ENCODE results near the gene TM4SF4. TPM values are rescaled to one million over a fixed set of nuclear protein-coding genes. Genes with fewer than 3 reads are reported as not detected.

Gene TM4SF4
- total RNA-seq, 1 donor from 2014 or later: not detected

GRCh38 chr3:149514471-149514870 lies 40.0 kb downstream of the TM4SF4 start:
- no peaks in the 10 kb centered on the region for H3K36me3 Mint-ChIP-seq (ENCODE audit: low read depth)
- H3K27me3 Mint-ChIP-seq (ENCODE audit: low read depth): no peaks in the 10 kb centered on the region
- no peak for DNase-seq (ENCODE audit: low read depth, low spot score)
- no peaks in the 10 kb centered on the region for H3K9me3 Mint-ChIP-seq
- TF ChIP-seq CTCF (conservative IDR thresholded peaks at IDR 0.05): no peak
- no peak overlapping the region for H3K27ac Mint-ChIP-seq (ENCODE audit: unreplicated experiment)
- H3K4me3 Mint-ChIP-seq: no peak overlapping the region
- peaks cover 6% of the 10 kb centered on the region for H3K4me1 Mint-ChIP-seq

GRCh38 chr3:149515249-149515648 lies 40.8 kb downstream of the TM4SF4 start:
- Mint-ChIP-seq H3K4me1 (peaks cover 6% of the 10 kb centered on the region), H3K36me3 (ENCODE audit: low read depth) (no peaks in the 10 kb centered on the region), H3K27ac (ENCODE audit: unreplicated experiment) (no peak overlapping the region), H3K4me3 (no peak overlapping the region), H3K9me3 (no peaks in the 10 kb centered on the region), H3K27me3 (ENCODE audit: low read depth) (no peaks in the 10 kb centered on the region)
- DNase-seq (ENCODE audit: low read depth, low spot score): no peak
- no peak for TF ChIP-seq CTCF (conservative IDR thresholded peaks at IDR 0.05)

GRCh38 chr3:149516920-149517319 lies 42.4 kb downstream of the TM4SF4 start:
- Mint-ChIP-seq H3K4me3 (no peak overlapping the region), H3K27ac (ENCODE audit: unreplicated experiment) (no peak overlapping the region), H3K4me1 (peaks cover 6% of the 10 kb centered on the region), H3K27me3 (ENCODE audit: low read depth) (no peaks in the 10 kb centered on the region), H3K36me3 (ENCODE audit: low read depth) (no peaks in the 10 kb centered on the region), H3K9me3 (no peaks in the 10 kb centered on the region)
- TF ChIP-seq CTCF (conservative IDR thresholded peaks at IDR 0.05): no peak
- DNase-seq (ENCODE audit: low read depth, low spot score): no peak

- Mint-ChIP-seq H3K4me1 (no peaks in the 10 kb centered on the region), H3K27ac (ENCODE audit: unreplicated experiment) (no peak overlapping the region), H3K4me3 (no peak overlapping the region), H3K9me3 (no peaks in the 10 kb centered on the region), H3K36me3 (ENCODE audit: low read depth) (peaks cover 10% of the 10 kb centered on the region), H3K27me3 (ENCODE audit: low read depth) (no peaks in the 10 kb centered on the region)
- no peak for DNase-seq (ENCODE audit: low read depth, low spot score)
- no peak for TF ChIP-seq CTCF (conservative IDR thresholded peaks at IDR 0.05)
Measured at GRCh38 chr3:149519912-149520311, 45.4 kb downstream of the TM4SF4 start.

GRCh38 chr3:149523512-149524299 lies 49.2 kb downstream of the TM4SF4 start:
- no peak for TF ChIP-seq CTCF (conservative IDR thresholded peaks at IDR 0.05)
- H3K4me1 Mint-ChIP-seq: peaks cover 11% of the 10 kb centered on the region
- H3K27ac Mint-ChIP-seq (ENCODE audit: unreplicated experiment): no peak overlapping the region

More at GRCh38 chr3:149523512-149524299, 49.2 kb downstream of the TM4SF4 start:
- peaks cover 16% of the 10 kb centered on the region for H3K36me3 Mint-ChIP-seq (ENCODE audit: low read depth)
- H3K9me3 Mint-ChIP-seq: no peaks in the 10 kb centered on the region
- no peaks in the 10 kb centered on the region for H3K27me3 Mint-ChIP-seq (ENCODE audit: low read depth)
- no peak for DNase-seq (ENCODE audit: low read depth, low spot score)
- H3K4me3 Mint-ChIP-seq: no peak overlapping the region

Data from neural crest cell (in vitro differentiated cells).